Testis (tissue), 2 donors: ENCODE results near the gene TRIM41.

Experiments used
- CTCF ChIP-seq, 3 experiments: fragments of 450-650 bp in 2 of 3; fragments of 200-600 bp in 1 of 3; sonication (generic) in 1 of 3; IDR thresholded peaks; one replicate each; pipeline ENCODE4 v1.5.1; 2016 to 2019; ENCODE audit warnings: antibody characterized with exemption in 3 of 3, mild to moderate bottlenecking in 2 of 3, moderate library complexity in 1 of 3
- POLR2A ChIP-seq: fragments of 450-650 bp; IDR thresholded peaks from one replicate; pipeline ENCODE4 v1.6.1; 2017; ENCODE audit warnings: antibody characterized with exemption, mild to moderate bottlenecking, moderate library complexity

DNA sequence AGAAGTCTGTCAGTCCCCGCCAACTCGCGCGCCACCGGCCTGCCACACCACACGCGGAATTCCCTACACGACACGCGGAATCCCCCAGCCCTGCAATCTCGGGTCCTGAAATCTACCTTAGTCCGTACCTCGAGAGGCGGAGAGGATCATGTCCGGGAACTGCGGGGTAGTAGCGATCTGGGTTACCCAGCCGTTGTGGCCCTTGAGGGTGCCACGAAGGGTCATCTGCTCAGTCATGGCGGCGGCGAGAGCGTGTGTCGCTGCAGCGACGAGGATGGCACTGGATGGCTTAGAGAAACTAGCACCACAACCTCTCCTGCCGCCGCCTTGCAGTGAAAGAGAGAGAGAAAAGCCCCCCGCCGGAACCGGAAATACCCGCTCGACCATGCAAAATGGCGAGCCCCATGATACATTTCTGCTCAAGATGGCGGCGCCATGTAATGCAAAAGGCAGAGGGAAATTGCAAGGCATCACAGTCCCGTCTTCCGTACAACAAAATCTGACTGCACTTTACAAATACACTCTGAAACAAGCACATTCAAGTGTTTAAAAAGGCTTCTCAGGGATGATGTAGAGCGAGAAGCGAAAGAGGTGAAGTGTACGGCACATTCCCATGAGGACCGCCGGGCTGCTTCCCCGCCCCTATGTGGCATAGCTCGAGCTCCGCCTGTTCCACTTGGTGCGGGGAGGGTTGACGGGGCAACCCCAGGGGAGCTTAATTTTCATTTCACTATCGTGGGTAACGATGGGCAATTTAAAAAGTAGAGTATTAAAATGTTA lies 20.7 kb downstream of the TRIM41 start, which contains the start of gene RACK1:
- TF ChIP-seq CTCF (IDR thresholded peaks at IDR 0.05) (no peak), POLR2A (no peak)
